Measurements from ENCODE around the gene RUNX1.

RUNX1 gene

GRCh38 chr21:34946385-34946840 is 102.7 kb downstream of the RUNX1 start:
- DNase-seq (ENCODE audit: low read depth in 2 of 2): no peak

- DNase-seq (ENCODE audit: low read depth in 2 of 2): no peak
These were observed 103.8 kb downstream of the RUNX1 start for GRCh38 chr21:34945288-34945687.

- no peak for DNase-seq (ENCODE audit: low read depth in 2 of 2)
These were observed 104.9 kb downstream of the RUNX1 start for GRCh38 chr21:34944015-34944755.

- DNase-seq (ENCODE audit: low read depth in 2 of 2): no peak
These were observed 106.2 kb downstream of the RUNX1 start for GRCh38 chr21:34942911-34943310.

- DNase-seq (ENCODE audit: low read depth in 2 of 2): no peak
These were observed 107.9 kb downstream of the RUNX1 start for GRCh38 chr21:34941162-34941561.

GRCh38 chr21:34939673-34940331 is 109.3 kb downstream of the RUNX1 start:
- no peak for DNase-seq (ENCODE audit: low read depth in 2 of 2)

GRCh38 chr21:34938089-34938764 is 110.9 kb downstream of the RUNX1 start:
- no peak for DNase-seq (ENCODE audit: low read depth in 2 of 2)

GRCh38 chr21:34936883-34937563 is 112.1 kb downstream of the RUNX1 start:
- no peak for DNase-seq (ENCODE audit: low read depth in 2 of 2)

- no peak for DNase-seq (ENCODE audit: low read depth in 2 of 2)
These were observed 112.7 kb downstream of the RUNX1 start for GRCh38 chr21:34936371-34936789.

GRCh38 chr21:34935898-34936297 is 113.2 kb downstream of the RUNX1 start:
- DNase-seq (ENCODE audit: low read depth in 2 of 2): no peak

GRCh38 chr21:34935452-34935851 is 113.7 kb downstream of the RUNX1 start:
- no peak for DNase-seq (ENCODE audit: low read depth in 2 of 2)

GRCh38 chr21:34934350-34934749 is 114.8 kb downstream of the RUNX1 start:
- no peak for DNase-seq (ENCODE audit: low read depth in 2 of 2)

- DNase-seq (ENCODE audit: low read depth in 2 of 2): no peak
These were observed 115.3 kb downstream of the RUNX1 start for GRCh38 chr21:34933609-34934335.

GRCh38 chr21:34932233-34932632 is 116.9 kb downstream of the RUNX1 start:
- no peak for DNase-seq (ENCODE audit: low read depth in 2 of 2)

GRCh38 chr21:34930971-34931370 is 118.1 kb downstream of the RUNX1 start:
- DNase-seq (ENCODE audit: low read depth in 2 of 2): no peak

GRCh38 chr21:34928637-34929036 is 120.5 kb downstream of the RUNX1 start:
- no peak for DNase-seq (ENCODE audit: low read depth in 2 of 2)

- no peak for DNase-seq (ENCODE audit: low read depth in 2 of 2)
These were observed 121.1 kb downstream of the RUNX1 start for GRCh38 chr21:34927992-34928391.

- DNase-seq (ENCODE audit: low read depth in 2 of 2): no peak
These were observed 122.2 kb downstream of the RUNX1 start for GRCh38 chr21:34926803-34927467.

- DNase-seq (ENCODE audit: low read depth in 2 of 2): no peak
These were observed 123.5 kb downstream of the RUNX1 start for GRCh38 chr21:34925597-34925996.

GRCh38 chr21:34924771-34925419 is 124.2 kb downstream of the RUNX1 start:
- no peak for DNase-seq (ENCODE audit: low read depth in 2 of 2)
